DND-41 (cell line): Measurements from ENCODE around the gene ANG.

Experiments used
- ATAC-seq: fragments of 200-7000 bp; cut with Tn5 transposase; 3 replicates; pipeline ENCODE4 v1.9.1; 2021; ENCODE audit warnings: low read depth; ENCODE audit not compliant: insufficient read depth
- DNase-seq: peaks from one replicate; pipeline ENCODE4 v3.0.0-alpha.2; 2020
- H2AFZ ChIP-seq: 2 replicates; pipeline ENCODE4 v1.6.0; 2012; ENCODE audit warnings: low read depth, low read length
- H3K27ac ChIP-seq: 2 replicates; pipeline ENCODE4 v1.5.1; 2012; ENCODE audit warnings: low read length, inconsistent platforms
- H3K27me3 ChIP-seq: fragments of 200-600 bp; sonication (generic); 2 replicates; pipeline ENCODE4 v1.6.0; 2012; ENCODE audit warnings: low read length, mild to moderate bottlenecking, inconsistent platforms; ENCODE audit not compliant: insufficient read depth, poor library complexity
- H3K36me3 ChIP-seq: 2 replicates; pipeline ENCODE4 v1.5.1; 2012; ENCODE audit warnings: low read length, inconsistent platforms; ENCODE audit not compliant: insufficient read depth
- H3K4me1 ChIP-seq: 2 replicates; pipeline ENCODE4 v1.5.1; 2012; ENCODE audit warnings: mild to moderate bottlenecking, low read length; ENCODE audit not compliant: insufficient read depth
- H3K4me2 ChIP-seq: 2 replicates; pipeline ENCODE4 v1.6.0; 2012; ENCODE audit warnings: mild to moderate bottlenecking, moderate library complexity, low read length, inconsistent platforms; ENCODE audit not compliant: insufficient read depth
- H3K4me3 ChIP-seq, 2 experiments: fragments of 200-600 bp in 1 of 2; shearing (Covaris generic) in 1 of 2; 2 replicates each; pipeline ENCODE4 v1.5.1; 2012 to 2016; ENCODE audit warnings: inconsistent platforms in 2 of 2, low read length in 2 of 2, mild to moderate bottlenecking in 2 of 2, low read depth in 1 of 2, moderate library complexity in 1 of 2
- H3K79me2 ChIP-seq: 2 replicates; pipeline ENCODE4 v1.6.0; 2012; ENCODE audit warnings: low read length, inconsistent platforms; ENCODE audit not compliant: insufficient read depth
- H3K9ac ChIP-seq: 2 replicates; pipeline ENCODE4 v1.6.0; 2012; ENCODE audit warnings: low read depth, mild to moderate bottlenecking, inconsistent platforms, low read length, moderate library complexity
- H3K9me3 ChIP-seq: 2 replicates; pipeline ENCODE4 v1.5.1; 2012; ENCODE audit warnings: low read length, moderate library complexity, mild to moderate bottlenecking, inconsistent platforms; ENCODE audit not compliant: insufficient read depth, severe bottlenecking
- H4K20me1 ChIP-seq: 2 replicates; pipeline ENCODE4 v1.6.0; 2012; ENCODE audit warnings: low read length; ENCODE audit not compliant: insufficient read depth
- EZH2 ChIP-seq: IDR thresholded peaks from 3 replicates; pipeline ENCODE4 v1.6.1; 2012; ENCODE audit warnings: borderline replicate concordance, low read depth, mild to moderate bottlenecking, moderate library complexity, low read length, inconsistent platforms; ENCODE audit not compliant: severe bottlenecking
- TF ChIP-seq, protein P1 (sequence below): IDR thresholded peaks from 2 replicates; pipeline ENCODE4 v1.5.1; 2012; ENCODE audit warnings: borderline replicate concordance, low read length, moderate library complexity, mild to moderate bottlenecking; ENCODE audit not compliant: poor library complexity, severe bottlenecking; ENCODE audit errors: extremely low read depth

The ANG gene

DNA sequence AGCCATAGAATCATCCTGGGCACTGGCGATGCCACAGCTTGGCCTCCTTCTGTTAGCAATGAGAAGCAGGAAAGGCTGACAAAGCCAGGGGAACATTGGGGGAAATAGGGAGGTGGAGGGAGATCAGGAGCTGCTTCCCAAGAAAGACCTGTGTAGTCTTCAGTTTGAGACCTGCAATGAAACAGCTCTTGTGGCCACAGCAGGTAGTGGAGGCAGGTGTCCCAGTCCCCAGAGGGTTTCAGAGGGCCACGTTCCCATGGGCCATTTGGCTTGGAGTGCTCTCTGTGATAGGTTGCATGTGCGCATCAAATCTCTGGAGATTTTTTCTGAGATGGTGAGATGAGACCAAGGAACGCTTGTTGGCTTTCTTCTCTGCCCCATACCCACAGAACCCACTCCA, 32.7 kb upstream of the ANG start:
- Histone ChIP-seq H3K36me3 (no peaks in the 10 kb centered on the region), H3K4me2 (no peak overlapping the region), H3K27ac (no peak overlapping the region), H3K27me3 (peaks cover 6% of the 10 kb centered on the region), H3K79me2 (no peaks in the 10 kb centered on the region), H4K20me1 (no peaks in the 10 kb centered on the region), H3K9me3 (no peaks in the 10 kb centered on the region), H3K4me3 (no peak overlapping the region), H3K9ac (no peak overlapping the region), H2AFZ (no peak overlapping the region), H3K4me1 (no peaks in the 10 kb centered on the region)
- TF ChIP-seq EZH2, result no peak
- TF ChIP-seq, protein P1, sequence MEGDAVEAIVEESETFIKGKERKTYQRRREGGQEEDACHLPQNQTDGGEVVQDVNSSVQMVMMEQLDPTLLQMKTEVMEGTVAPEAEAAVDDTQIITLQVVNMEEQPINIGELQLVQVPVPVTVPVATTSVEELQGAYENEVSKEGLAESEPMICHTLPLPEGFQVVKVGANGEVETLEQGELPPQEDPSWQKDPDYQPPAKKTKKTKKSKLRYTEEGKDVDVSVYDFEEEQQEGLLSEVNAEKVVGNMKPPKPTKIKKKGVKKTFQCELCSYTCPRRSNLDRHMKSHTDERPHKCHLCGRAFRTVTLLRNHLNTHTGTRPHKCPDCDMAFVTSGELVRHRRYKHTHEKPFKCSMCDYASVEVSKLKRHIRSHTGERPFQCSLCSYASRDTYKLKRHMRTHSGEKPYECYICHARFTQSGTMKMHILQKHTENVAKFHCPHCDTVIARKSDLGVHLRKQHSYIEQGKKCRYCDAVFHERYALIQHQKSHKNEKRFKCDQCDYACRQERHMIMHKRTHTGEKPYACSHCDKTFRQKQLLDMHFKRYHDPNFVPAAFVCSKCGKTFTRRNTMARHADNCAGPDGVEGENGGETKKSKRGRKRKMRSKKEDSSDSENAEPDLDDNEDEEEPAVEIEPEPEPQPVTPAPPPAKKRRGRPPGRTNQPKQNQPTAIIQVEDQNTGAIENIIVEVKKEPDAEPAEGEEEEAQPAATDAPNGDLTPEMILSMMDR, result no peak
- DNase-seq (no peak), ATAC-seq (no peak)

DNA sequence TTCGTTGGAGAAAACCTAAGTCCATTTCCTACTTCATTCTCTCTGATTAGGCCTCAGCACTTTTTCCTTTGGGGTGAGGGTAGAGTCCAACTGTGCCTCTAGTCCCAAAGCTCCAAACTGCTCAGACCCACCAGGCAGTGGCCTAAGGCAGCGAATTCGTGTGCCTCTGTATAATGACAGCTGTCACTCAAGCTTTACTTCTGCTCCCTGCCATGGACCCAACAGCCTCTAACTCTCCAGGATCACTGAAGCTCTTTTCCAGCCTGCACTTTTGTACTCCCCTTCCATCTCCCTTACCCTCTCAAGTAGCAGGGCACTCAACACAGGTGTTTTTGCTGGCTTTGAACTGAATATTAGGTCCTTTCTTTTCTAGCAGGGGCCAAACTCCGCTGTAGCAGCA, 32.3 kb upstream of the ANG start:
- ATAC-seq, result no peak
- TF ChIP-seq EZH2, result no peak
- TF ChIP-seq, protein P1, result no peak

DNA sequence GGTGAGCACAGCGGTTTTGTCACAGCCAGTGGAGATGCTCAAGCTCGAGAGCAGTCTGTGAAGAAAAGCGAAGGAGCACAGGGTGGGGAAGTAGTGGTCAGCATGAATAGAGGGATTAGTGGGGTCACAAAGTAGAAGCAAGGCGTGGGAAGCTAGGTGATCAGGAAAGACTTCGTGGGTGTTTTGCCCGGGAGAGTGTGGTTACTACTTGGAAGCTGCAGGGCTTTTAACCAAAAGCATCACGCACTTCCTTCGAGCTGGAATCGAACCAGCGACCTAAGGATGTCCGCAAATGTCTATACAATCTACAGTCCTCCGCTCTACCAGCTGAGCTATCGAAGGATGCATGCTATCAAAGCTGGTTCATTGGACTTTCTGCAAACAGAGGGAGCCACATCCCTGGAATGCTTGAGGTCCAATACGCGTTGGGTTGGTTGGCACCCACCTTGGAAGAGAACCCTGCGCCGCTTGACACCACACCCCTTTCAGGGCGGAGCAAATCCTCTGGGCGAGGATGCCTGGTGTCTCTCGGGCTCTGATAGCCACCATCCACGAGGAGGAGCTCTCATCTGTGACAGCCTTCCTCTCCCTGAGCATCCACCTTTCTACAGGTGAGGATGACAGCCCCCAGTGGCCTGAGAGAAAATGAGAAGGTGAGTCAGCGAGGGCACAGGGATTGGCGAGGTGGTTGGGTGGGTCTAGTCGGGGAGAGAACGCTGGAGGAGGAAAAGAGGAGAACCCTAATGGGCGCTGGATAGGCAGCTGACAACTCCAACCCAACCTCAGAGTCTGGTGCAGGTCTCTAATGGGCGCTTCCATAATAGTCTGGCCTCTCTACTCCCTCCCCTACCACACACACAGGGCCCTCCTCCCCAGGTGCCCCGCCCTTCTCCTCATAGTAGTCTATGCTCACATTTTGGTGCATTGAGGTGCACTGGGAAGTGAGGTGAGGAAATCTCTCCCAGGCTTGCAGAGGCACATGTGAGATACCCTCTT, 31.1 kb upstream of the ANG start:
- H3K4me3 ChIP-seq, result no peak overlapping the region
- no peak overlapping the region for H3K27ac ChIP-seq
- H3K4me1 ChIP-seq, result no peaks in the 10 kb centered on the region
- no peak overlapping the region for H2AFZ ChIP-seq
- peaks cover 6% of the 10 kb centered on the region for H3K27me3 ChIP-seq
- no peaks in the 10 kb centered on the region for H4K20me1 ChIP-seq
- no peaks in the 10 kb centered on the region for H3K9me3 ChIP-seq
- ATAC-seq, result no peak
- H3K9ac ChIP-seq, result no peak overlapping the region
- no peak for DNase-seq
- no peak for TF ChIP-seq EZH2
- TF ChIP-seq, protein P1, result no peak
- no peaks in the 10 kb centered on the region for H3K36me3 ChIP-seq
- H3K79me2 ChIP-seq, result no peaks in the 10 kb centered on the region
- H3K4me2 ChIP-seq, result no peak overlapping the region

More for the DNA sequence above, 32.3 kb upstream of the ANG start:
- Histone ChIP-seq H3K27me3 (peaks cover 6% of the 10 kb centered on the region), H3K4me2 (no peak overlapping the region), H3K79me2 (no peaks in the 10 kb centered on the region), H3K36me3 (no peaks in the 10 kb centered on the region), H3K4me1 (no peaks in the 10 kb centered on the region), H3K4me3 (no peak overlapping the region), H4K20me1 (no peaks in the 10 kb centered on the region), H2AFZ (no peak overlapping the region), H3K9ac (no peak overlapping the region), H3K27ac (no peak overlapping the region), H3K9me3 (no peaks in the 10 kb centered on the region)
- DNase-seq, result no peak
